SK-N-SH (cell line): ENCODE measurements around the gene HAGHL. TPM values are rescaled to one million over a fixed set of nuclear protein-coding genes. Genes with fewer than 3 reads are reported as not detected.

Experiments
- CTCF ChIA-PET: fragments of 300-600, 350-600 bp; formaldehyde crosslinking; extraction: SDS; loops from one replicate; lab custom pipeline; 2021; lab: Yijun Ruan, JAX
- POLR2A ChIA-PET: fragments of 350-600 bp; sonication (Branson Sonifier 250); formaldehyde crosslinking; extraction: SDS; loops from one replicate; lab custom pipeline; 2020; ENCODE audit warnings: antibody characterized with exemption, inconsistent platforms; lab: Yijun Ruan, JAX
- DNase-seq: peaks from one replicate; pipeline ENCODE4 v3.0.0; 2012
- H2AFZ ChIP-seq: fragments of 200-600 bp; sonication (generic); 2 replicates; pipeline ENCODE4 v1.8.1; 2016; ENCODE audit warnings: antibody characterized with exemption, mild to moderate bottlenecking, low read depth
- H3F3A ChIP-seq: fragments of 200-600 bp; sonication (generic); replicated peaks from 2 replicates; pipeline ENCODE3; 2016; ENCODE audit warnings: antibody characterized with exemption, mild to moderate bottlenecking; ENCODE audit not compliant: insufficient read depth
- H3K27ac ChIP-seq, 2 experiments: fragments of 200-500 bp in 1 of 2; fragments of 200-600 bp in 1 of 2; sonication (Bioruptor generic) in 1 of 2; sonication (generic), shearing (Covaris generic) in 1 of 2; 2 replicates each; pipeline versions ENCODE4 v1.5.1 to v1.6.1; 2014 to 2016; ENCODE audit warnings: low read depth in 2 of 2, inconsistent platforms in 1 of 2, low read length in 1 of 2, mild to moderate bottlenecking in 1 of 2, mixed read lengths in 1 of 2
- H3K27me3 ChIP-seq: fragments of 200-600 bp; sonication (generic), shearing (Covaris generic); 2 replicates; pipeline ENCODE4 v1.6.1; 2016; ENCODE audit warnings: mixed run types; ENCODE audit not compliant: insufficient read depth
- H3K36me3 ChIP-seq, 2 experiments: fragments of 200-500 bp in 1 of 2; fragments of 200-600 bp in 1 of 2; sonication (Bioruptor generic) in 1 of 2; sonication (generic) in 1 of 2; replicated peaks in 1 of 2; 2 replicates each; pipeline versions ENCODE3 to v1.5.1; 2014 to 2016; ENCODE audit warnings: low read length in 1 of 2, mild to moderate bottlenecking in 1 of 2; ENCODE audit not compliant: insufficient read depth in 2 of 2, control insufficient read depth in 1 of 2
- H3K4me1 ChIP-seq, 2 experiments: fragments of 200-500 bp in 1 of 2; fragments of 200-600 bp in 1 of 2; sonication (Bioruptor generic) in 1 of 2; sonication (generic), shearing (Covaris generic) in 1 of 2; 2 replicates each; pipeline versions ENCODE4 v1.5.1 to v1.6.1; 2014 to 2016; ENCODE audit warnings: low read depth in 1 of 2, low read length in 1 of 2, mixed run types in 1 of 2; ENCODE audit not compliant: insufficient read depth in 2 of 2, control insufficient read depth in 1 of 2
- H3K4me2 ChIP-seq: fragments of 200-600 bp; sonication (generic), shearing (Covaris generic); 2 replicates; pipeline ENCODE4 v1.6.1; 2017; ENCODE audit warnings: mixed run types
- H3K4me3 ChIP-seq, 2 experiments: fragments of 200-500 bp in 1 of 2; fragments of 200-600 bp in 1 of 2; sonication (Bioruptor generic) in 1 of 2; sonication (generic), shearing (Covaris generic) in 1 of 2; 2 replicates each; pipeline versions ENCODE4 v1.5.1 to v1.8.1; 2014 to 2016; ENCODE audit warnings: low read depth in 2 of 2, inconsistent platforms in 1 of 2, low read length in 1 of 2, mild to moderate bottlenecking in 1 of 2, mixed read lengths in 1 of 2, moderate library complexity in 1 of 2
- H3K79me2 ChIP-seq: fragments of 200-600 bp; sonication (generic); 2 replicates; pipeline ENCODE4 v1.8.1; 2017; ENCODE audit warnings: mild to moderate bottlenecking; ENCODE audit not compliant: insufficient read depth
- H3K9ac ChIP-seq: fragments of 200-600 bp; sonication (generic); 2 replicates; pipeline ENCODE4 v1.6.1; 2017; ENCODE audit warnings: mixed run types
- H3K9me2 ChIP-seq: fragments of 200-600 bp; sonication (generic); 2 replicates; pipeline ENCODE4 v1.6.1; 2017; ENCODE audit warnings: mixed run types
- H3K9me3 ChIP-seq: fragments of 200-600 bp; sonication (generic); 2 replicates; pipeline ENCODE4 v1.6.1; 2017; ENCODE audit warnings: mixed run types, mild to moderate bottlenecking, moderate library complexity
- H4K20me1 ChIP-seq: fragments of 200-600 bp; sonication (generic); 2 replicates; pipeline ENCODE4 v1.6.1; 2017; ENCODE audit warnings: mild to moderate bottlenecking, mixed run types; ENCODE audit not compliant: insufficient read depth
- CHD2 ChIP-seq: fragments of 150-350 bp; IDR thresholded peaks from 2 replicates; pipeline ENCODE4 v1.6.1; 2018; ENCODE audit warnings: low read length; ENCODE audit not compliant: partially characterized antibody
- CTCF ChIP-seq: fragments of 200-600 bp; sonication (generic); IDR thresholded peaks from 2 replicates; pipeline ENCODE4 v1.6.1; 2017; ENCODE audit warnings: antibody characterized with exemption, mild to moderate bottlenecking, moderate library complexity
- EZH2phosphoT487 ChIP-seq: fragments of 200-600 bp; sonication (generic); IDR thresholded peaks from 2 replicates; pipeline ENCODE4 v1.6.1; 2017; ENCODE audit warnings: low read depth, mixed run types, mild to moderate bottlenecking, antibody characterized with exemption, moderate library complexity, borderline replicate concordance
- FOXJ3 ChIP-seq: sonication (generic); formaldehyde crosslinking; IDR thresholded peaks from 2 replicates; pipeline ENCODE4 v1.5.1; 2020; ENCODE audit warnings: mild to moderate bottlenecking, missing genetic modification reagents
- FOXM1 ChIP-seq: IDR thresholded peaks from 2 replicates; pipeline ENCODE4 v1.4.0; 2012; ENCODE audit warnings: low read depth, mild to moderate bottlenecking
- GABPA ChIP-seq: IDR thresholded peaks from 2 replicates; pipeline ENCODE4 v1.4.0; 2012; ENCODE audit warnings: low read depth, mild to moderate bottlenecking
- MXI1 ChIP-seq: IDR thresholded peaks from 2 replicates; pipeline ENCODE4 v1.6.1; 2012; ENCODE audit warnings: mild to moderate bottlenecking, low read depth, low read length, improper control_type of control experiment
- NFIC ChIP-seq: IDR thresholded peaks from 2 replicates; pipeline ENCODE4 v1.4.0; 2012; ENCODE audit warnings: borderline replicate concordance
- POLR2AphosphoS5 ChIP-seq: IDR thresholded peaks from 2 replicates; pipeline ENCODE4 v1.6.1; 2012; ENCODE audit warnings: low read depth, low read length
- RAD21 ChIP-seq: IDR thresholded peaks from 2 replicates; pipeline ENCODE4 v1.6.1; 2012; ENCODE audit warnings: mild to moderate bottlenecking, low read length
- RFX5 ChIP-seq: IDR thresholded peaks from 2 replicates; pipeline ENCODE4 v1.6.1; 2012; ENCODE audit warnings: mild to moderate bottlenecking, improper control_type of control experiment, low read length
- RXRA ChIP-seq: IDR thresholded peaks from 2 replicates; pipeline ENCODE4 v1.4.0; 2012; ENCODE audit warnings: low read depth, mild to moderate bottlenecking, borderline replicate concordance
- SIN3A ChIP-seq: IDR thresholded peaks from 2 replicates; pipeline ENCODE4 v1.6.1; 2012; ENCODE audit warnings: low read depth, mild to moderate bottlenecking, low read length, moderate library complexity, borderline replicate concordance
- SMC3 ChIP-seq: IDR thresholded peaks from 2 replicates; pipeline ENCODE4 v1.6.1; 2012; ENCODE audit warnings: low read depth, low read length, improper control_type of control experiment
- TAF1 ChIP-seq: IDR thresholded peaks from 2 replicates; pipeline ENCODE4 v1.6.1; 2012; ENCODE audit warnings: low read depth, mild to moderate bottlenecking, low read length, moderate library complexity, borderline replicate concordance
- TCF12 ChIP-seq: IDR thresholded peaks from 2 replicates; pipeline ENCODE4 v1.4.0; 2012
- TEAD4 ChIP-seq: IDR thresholded peaks from 2 replicates; pipeline ENCODE4 v1.4.0; 2012; ENCODE audit warnings: mild to moderate bottlenecking, borderline replicate concordance; ENCODE audit not compliant: insufficient read depth
- USF1 ChIP-seq: IDR thresholded peaks from 2 replicates; pipeline ENCODE4 v1.4.0; 2012; ENCODE audit warnings: low read depth, borderline replicate concordance
- USF2 ChIP-seq: fragments of 150-350 bp; IDR thresholded peaks from 2 replicates; pipeline ENCODE4 v1.6.1; 2017; ENCODE audit warnings: antibody characterized with exemption, low read length, low read depth, borderline replicate concordance
- ZBTB33 ChIP-seq: IDR thresholded peaks from 2 replicates; pipeline ENCODE4 v1.4.0; 2012; ENCODE audit warnings: low read depth, borderline replicate concordance
- WGBS: methylation state at CpG from one replicate; pipeline ENCODE4 v1.1.6; 2017; ENCODE audit warnings: low lambda C conversion rate; 5-methylcytosine and 5-hydroxymethylcytosine counted together
- polyA plus RNA-seq, 3 experiments: library from polyadenylated mRNA; depleted of rRNA; stranded (reverse); fragments of >200 nt; gene quantifications; 2 replicates each; pipeline ENCODE4 v1.2.3, GENCODE V29; 2012

HAGHL gene
- polyA plus RNA-seq, 1 of the 3 experiments (the other 2 are of a cell fraction), result 65.5 TPM

DNA sequence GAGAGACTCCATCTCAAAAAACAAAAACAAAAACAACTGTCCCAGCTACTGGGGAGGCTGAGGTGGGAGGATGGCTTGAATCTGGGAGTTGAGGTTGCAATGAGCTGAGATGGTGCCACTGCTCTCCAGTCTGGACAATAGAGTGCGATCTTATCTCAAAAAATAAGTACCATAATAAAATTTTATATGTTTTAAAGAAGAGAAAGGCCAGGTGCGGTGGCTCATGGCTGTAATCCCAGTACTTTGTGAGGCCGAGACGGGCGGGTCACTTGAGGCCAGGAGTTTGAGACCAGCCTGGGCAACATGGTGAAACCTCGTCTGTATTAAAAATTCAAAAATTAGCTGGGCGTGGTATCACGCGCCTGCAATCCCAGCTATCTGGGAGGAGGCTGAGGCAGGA lies 49.9 kb downstream of the HAGHL start (continued):
- TF ChIP-seq TAF1 (no peak), USF2 (no peak)

DNA sequence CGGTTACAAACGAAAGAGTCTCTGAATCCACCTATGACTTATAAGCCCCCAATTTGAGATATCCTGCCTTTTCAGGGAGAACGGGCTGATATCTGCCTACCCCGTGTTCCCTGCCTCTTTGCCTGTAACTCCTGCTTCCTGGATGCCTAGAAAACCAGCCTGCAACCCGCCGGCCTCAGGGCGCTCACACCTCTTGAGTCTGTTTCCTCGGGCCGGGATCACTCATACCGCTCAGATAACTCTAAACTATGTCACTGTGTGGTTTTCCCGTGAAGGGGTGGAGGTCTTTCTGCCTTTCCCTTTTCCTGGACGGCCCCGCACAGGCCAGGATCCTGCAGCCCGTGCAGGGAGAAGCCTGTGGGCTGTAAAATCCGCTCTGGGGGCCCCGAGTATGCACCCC lies 50.9 kb downstream of the HAGHL start:
- POLR2A ChIA-PET, result no interaction called here

More for the DNA sequence above, 50.9 kb downstream of the HAGHL start:
- Histone ChIP-seq H3K79me2 (no peaks in the 10 kb centered on the region), H3K4me1 (peaks cover 0 to 2% of the 10 kb centered on the region in 2 experiments; a peak in 1 of 4 replicates), H3K9me2 (no peaks in the 10 kb centered on the region), H2AFZ (no peak overlapping the region), H4K20me1 (no peaks in the 10 kb centered on the region), H3K27me3 (peaks cover 12% of the 10 kb centered on the region; the same call in 1 of the 2 replicates), H3K9me3 (no peaks in the 10 kb centered on the region), H3K4me3 (no peak overlapping the region), H3K9ac (no peak overlapping the region), H3K4me2 (no peak overlapping the region), H3K36me3 (no peaks in the 10 kb centered on the region), H3F3A (no peaks in the 10 kb centered on the region), H3K27ac (no peak overlapping the region)
- WGBS, result 58% methylated on average over 12 of the region's 16 CpGs
- CTCF ChIA-PET, result interaction anchor here (1.0 kb wide), 1 partner anchor 32 kb away, joined by 4 read pairs; no protein-coding TSS in a partner anchor
- no peak for TF ChIP-seq TAF1
- no peak for TF ChIP-seq NFIC
- TF ChIP-seq MXI1, result no peak
- TF ChIP-seq TCF12, result no peak
- TF ChIP-seq SMC3, result no peak
- TF ChIP-seq CHD2, result no peak
- no peak for TF ChIP-seq EZH2phosphoT487
- TF ChIP-seq RAD21, result no peak
- no peak for TF ChIP-seq ZBTB33
- no peak for TF ChIP-seq RXRA
- no peak for TF ChIP-seq USF2
- no peak for TF ChIP-seq RFX5
- no peak for TF ChIP-seq GABPA
- no peak for TF ChIP-seq FOXJ3
- TF ChIP-seq CTCF, result no peak
- no peak for TF ChIP-seq USF1
- TF ChIP-seq TEAD4, result no peak
- TF ChIP-seq POLR2AphosphoS5, result no peak
- no peak for TF ChIP-seq SIN3A
- no peak for TF ChIP-seq FOXM1
- no peak for DNase-seq
